Neuronal stem cell (in vitro differentiated cells): ENCODE measurements around the gene PLAC1.

ENCODE experiments used
- DNase-seq: peaks from one replicate; pipeline ENCODE4 v3.0.0-alpha.2; 2013; ENCODE audit warnings: low spot score
- H2AFZ ChIP-seq: one replicate; pipeline ENCODE4 v1.6.1; 2013; ENCODE audit warnings: mild to moderate bottlenecking, low read length, inconsistent platforms
- H2AK5ac ChIP-seq: 2 replicates; pipeline ENCODE4 v1.6.1; 2013; ENCODE audit warnings: low read depth, mild to moderate bottlenecking, inconsistent platforms, low read length, moderate library complexity, mixed read lengths
- H2BK120ac ChIP-seq: 2 replicates; pipeline ENCODE4 v1.6.1; 2013; ENCODE audit warnings: low read depth, mild to moderate bottlenecking, inconsistent platforms, low read length, moderate library complexity, mixed read lengths
- H2BK12ac ChIP-seq: one replicate; pipeline ENCODE4 v1.6.1; 2013; ENCODE audit warnings: low read length, inconsistent platforms
- H2BK15ac ChIP-seq: 2 replicates; pipeline ENCODE4 v1.6.1; 2013; ENCODE audit warnings: mild to moderate bottlenecking, low read length, inconsistent platforms, mixed read lengths
- H2BK5ac ChIP-seq: one replicate; pipeline ENCODE4 v1.6.1; 2013; ENCODE audit warnings: inconsistent platforms, mild to moderate bottlenecking, low read length, moderate library complexity
- H3K14ac ChIP-seq: one replicate; pipeline ENCODE4 v1.6.1; 2013; ENCODE audit warnings: low read length, inconsistent platforms
- H3K18ac ChIP-seq: 2 replicates; pipeline ENCODE4 v1.6.1; 2013; ENCODE audit warnings: low read length, inconsistent platforms
- H3K23ac ChIP-seq: 2 replicates; pipeline ENCODE4 v1.6.1; 2013; ENCODE audit warnings: low read depth, mild to moderate bottlenecking, mixed read lengths, low read length, inconsistent platforms; ENCODE audit not compliant: poor library complexity
- H3K27ac ChIP-seq: replicated peaks from 3 replicates; pipeline ENCODE4 v1.5.1; 2013; ENCODE audit warnings: low read length, inconsistent platforms
- H3K27me3 ChIP-seq, 3 experiments: 2 replicates each; pipeline ENCODE4 v1.6.1; 2013; ENCODE audit warnings: low read length in 3 of 3, mild to moderate bottlenecking in 2 of 3, inconsistent platforms in 1 of 3, low read depth in 1 of 3, mixed read lengths in 1 of 3, moderate library complexity in 1 of 3; ENCODE audit not compliant: control insufficient read depth in 3 of 3, insufficient read depth in 3 of 3
- H3K36me3 ChIP-seq, 2 donors: replicated peaks in 1 of 2; 2 replicates each; pipeline ENCODE4 v1.6.1; 2013; ENCODE audit warnings: low read length in 2 of 2; ENCODE audit not compliant: control insufficient read depth in 2 of 2, insufficient read depth in 2 of 2
- H3K4ac ChIP-seq: 2 replicates; pipeline ENCODE4 v1.6.1; 2013; ENCODE audit warnings: inconsistent platforms, mild to moderate bottlenecking, low read length, moderate library complexity
- H3K4me1 ChIP-seq, 2 donors: 1 replicate in 1 of 2; 2 replicates in 1 of 2; pipeline ENCODE4 v1.6.1; 2013; ENCODE audit warnings: low read length in 2 of 2, low read depth in 1 of 2; ENCODE audit not compliant: control insufficient read depth in 2 of 2, insufficient read depth in 1 of 2
- H3K4me2 ChIP-seq: one replicate; pipeline ENCODE4 v1.6.1; 2013; ENCODE audit warnings: mild to moderate bottlenecking, low read length, inconsistent platforms; ENCODE audit not compliant: insufficient read depth, poor library complexity, severe bottlenecking
- H3K4me3 ChIP-seq, 2 donors: 2 replicates each; pipeline ENCODE4 v1.5.1; 2013; ENCODE audit warnings: low read length in 2 of 2, mild to moderate bottlenecking in 2 of 2, inconsistent platforms in 1 of 2, moderate library complexity in 1 of 2
- H3K79me1 ChIP-seq: one replicate; pipeline ENCODE4 v1.6.1; 2013; ENCODE audit warnings: low read depth, mild to moderate bottlenecking, inconsistent platforms, low read length, moderate library complexity
- H3K9ac ChIP-seq: one replicate; pipeline ENCODE4 v1.6.1; 2013; ENCODE audit warnings: mild to moderate bottlenecking, low read depth, low read length, inconsistent platforms; ENCODE audit not compliant: poor library complexity
- H3K9me3 ChIP-seq, 2 donors: replicated peaks in 1 of 2; 2 replicates each; pipeline versions ENCODE3 to v1.6.1; 2013; ENCODE audit warnings: low read length in 2 of 2, mild to moderate bottlenecking in 2 of 2, inconsistent platforms in 1 of 2, low read depth in 1 of 2, mixed read lengths in 1 of 2, moderate library complexity in 1 of 2; ENCODE audit not compliant: control insufficient read depth in 2 of 2, insufficient read depth in 1 of 2
- H4K8ac ChIP-seq: one replicate; pipeline ENCODE4 v1.6.1; 2013; ENCODE audit warnings: low read depth, mild to moderate bottlenecking, inconsistent platforms, low read length, moderate library complexity
- H4K91ac ChIP-seq: one replicate; pipeline ENCODE4 v1.6.1; 2013; ENCODE audit warnings: low read length, low read depth, mild to moderate bottlenecking, inconsistent platforms; ENCODE audit not compliant: poor library complexity
- WGBS, 2 donors: extraction: QIAGEN DNeasy Blood & Tissue Kit; methylation state at CpG; one replicate each; pipeline ENCODE4 v1.1.7; 2013; ENCODE audit warnings: missing lambda C conversion rate in 2 of 2, mixed read lengths in 1 of 2; ENCODE audit not compliant: insufficient read length in 2 of 2, insufficient replicate concordance in 1 of 2; ENCODE audit errors: extremely low coverage in 2 of 2; 5-methylcytosine and 5-hydroxymethylcytosine counted together

PLAC1 gene

DNA sequence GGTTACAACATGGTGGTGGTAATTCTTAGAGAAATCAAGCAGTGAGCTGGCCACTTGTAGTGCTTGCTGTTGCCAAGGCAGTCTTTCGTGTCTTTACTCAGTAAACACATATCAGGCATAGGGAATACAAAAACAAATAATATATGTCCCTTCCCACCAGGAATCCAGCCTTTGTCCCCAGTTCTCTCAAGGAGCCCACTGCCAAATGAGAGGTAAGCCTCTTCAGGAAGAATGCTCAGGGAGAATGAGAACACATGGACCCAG is 421 bp upstream of the PLAC1 start:
- H3K27me3 ChIP-seq: peaks cover 0 to 11% (median 0%) of the 10 kb centered on the region in 3 experiments
- no peak overlapping the region for H2AFZ ChIP-seq
- WGBS, 2 donors: no CpG with 5 or more reads among the region's 1 CpG
- no peak overlapping the region for H3K18ac ChIP-seq
- H3K14ac ChIP-seq: no peak overlapping the region
- no peaks in the 10 kb centered on the region for H3K9me3 ChIP-seq
- H3K4me1 ChIP-seq: no peaks in the 10 kb centered on the region
- H2AK5ac ChIP-seq: no peak overlapping the region
- H3K79me1 ChIP-seq: no peaks in the 10 kb centered on the region
- no peak overlapping the region for H2BK12ac ChIP-seq
- no peak for DNase-seq
- no peak overlapping the region for H3K27ac ChIP-seq
- H2BK15ac ChIP-seq: no peak overlapping the region
- H3K4me3 ChIP-seq: no peak overlapping the region
- no peak overlapping the region for H3K4ac ChIP-seq
- no peak overlapping the region for H3K4me2 ChIP-seq
- H2BK120ac ChIP-seq: no peak overlapping the region
- no peak overlapping the region for H3K23ac ChIP-seq
- H3K36me3 ChIP-seq: no peaks in the 10 kb centered on the region
- H3K9ac ChIP-seq: no peak overlapping the region
- no peak overlapping the region for H4K91ac ChIP-seq
- H4K8ac ChIP-seq: no peak overlapping the region
- no peak overlapping the region for H2BK5ac ChIP-seq

DNA sequence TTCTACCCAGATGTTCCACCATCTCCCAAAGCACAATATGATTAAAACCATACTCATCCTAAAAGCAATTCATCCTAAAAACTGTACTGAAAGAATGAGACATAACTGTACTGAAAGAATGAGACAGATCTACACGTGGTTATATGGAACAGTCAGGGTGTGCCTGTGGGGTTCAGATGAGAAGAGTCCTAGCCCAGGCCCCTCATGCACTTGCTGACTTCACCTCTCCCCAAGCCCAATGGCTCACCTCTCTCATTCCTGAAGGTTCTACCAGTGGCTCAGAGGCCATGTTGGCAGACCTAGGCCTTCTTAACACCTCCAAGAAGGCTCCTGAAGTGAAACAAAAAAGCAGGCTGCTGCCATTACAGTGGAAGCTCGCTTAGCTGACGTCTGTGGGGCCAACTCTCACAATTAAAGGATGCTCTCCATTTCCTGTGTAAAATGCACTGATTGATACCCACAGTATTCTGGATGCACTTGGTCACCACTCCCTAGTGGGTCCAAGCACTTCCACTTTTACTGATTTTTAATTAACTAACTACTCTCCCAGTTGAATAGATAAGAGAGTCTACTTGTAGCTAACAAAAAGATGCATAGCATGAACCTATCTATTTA is 3.8 kb downstream of the PLAC1 start:
- no peak overlapping the region for H3K4ac ChIP-seq
- no peaks in the 10 kb centered on the region for H3K9me3 ChIP-seq
- H3K23ac ChIP-seq: no peak overlapping the region
- H3K18ac ChIP-seq: no peak overlapping the region
- no peak overlapping the region for H2BK15ac ChIP-seq
- H4K91ac ChIP-seq: no peak overlapping the region
- H2BK120ac ChIP-seq: no peak overlapping the region
- peaks cover 0 to 21% (median 0%) of the 10 kb centered on the region in 3 experiments for H3K27me3 ChIP-seq
- H3K9ac ChIP-seq: no peak overlapping the region
- H2AK5ac ChIP-seq: no peak overlapping the region
- H4K8ac ChIP-seq: no peak overlapping the region
- no peak for DNase-seq
- no peaks in the 10 kb centered on the region for H3K79me1 ChIP-seq
- H2BK5ac ChIP-seq: no peak overlapping the region
- H3K4me2 ChIP-seq: no peak overlapping the region
- WGBS, 2 donors: no CpG with 5 or more reads among the region's 3 CpGs
- no peak overlapping the region for H3K14ac ChIP-seq
- no peak overlapping the region for H2AFZ ChIP-seq
- H3K4me3 ChIP-seq: no peak overlapping the region
- no peaks in the 10 kb centered on the region for H3K36me3 ChIP-seq
- H3K4me1 ChIP-seq: no peaks in the 10 kb centered on the region
- H2BK12ac ChIP-seq: no peak overlapping the region
- H3K27ac ChIP-seq: no peak overlapping the region

DNA sequence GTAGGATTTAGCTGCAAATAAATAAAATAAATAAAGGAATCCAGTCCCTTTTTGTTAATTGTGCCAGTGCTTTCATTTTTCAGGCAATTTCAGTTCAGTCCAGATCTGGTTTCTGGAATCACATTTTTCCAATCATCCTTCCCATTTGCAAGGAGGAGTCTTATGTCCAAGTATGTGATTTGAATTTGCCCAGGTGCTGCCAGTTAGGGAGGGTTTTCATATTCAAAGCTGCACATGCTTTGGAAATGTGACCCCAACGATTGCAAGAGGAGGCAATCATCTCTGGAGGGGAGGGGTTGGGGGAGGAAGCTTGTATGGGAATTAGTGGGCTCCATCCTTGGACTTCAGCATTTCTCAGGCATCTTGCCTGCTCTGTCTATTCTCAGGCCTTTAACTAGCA is 4.4 kb downstream of the PLAC1 start:
- Histone ChIP-seq H3K23ac (no peak overlapping the region), H2BK15ac (no peak overlapping the region), H2AFZ (no peak overlapping the region), H4K8ac (no peak overlapping the region), H3K14ac (no peak overlapping the region), H3K4ac (no peak overlapping the region), H3K18ac (no peak overlapping the region), H3K79me1 (no peaks in the 10 kb centered on the region), H2AK5ac (no peak overlapping the region), H3K9ac (no peak overlapping the region), H3K4me2 (no peak overlapping the region), H3K4me3 (no peak overlapping the region), H3K9me3 (no peaks in the 10 kb centered on the region), H2BK120ac (no peak overlapping the region), H4K91ac (no peak overlapping the region), H3K36me3 (no peaks in the 10 kb centered on the region), H3K4me1 (no peaks in the 10 kb centered on the region), H2BK12ac (no peak overlapping the region), H3K27me3 (peaks cover 0 to 23% (median 0%) of the 10 kb centered on the region in 3 experiments), H3K27ac (no peak overlapping the region), H2BK5ac (no peak overlapping the region)
- no peak for DNase-seq
- WGBS, 2 donors: no CpG with 5 or more reads among the region's 1 CpG

DNA sequence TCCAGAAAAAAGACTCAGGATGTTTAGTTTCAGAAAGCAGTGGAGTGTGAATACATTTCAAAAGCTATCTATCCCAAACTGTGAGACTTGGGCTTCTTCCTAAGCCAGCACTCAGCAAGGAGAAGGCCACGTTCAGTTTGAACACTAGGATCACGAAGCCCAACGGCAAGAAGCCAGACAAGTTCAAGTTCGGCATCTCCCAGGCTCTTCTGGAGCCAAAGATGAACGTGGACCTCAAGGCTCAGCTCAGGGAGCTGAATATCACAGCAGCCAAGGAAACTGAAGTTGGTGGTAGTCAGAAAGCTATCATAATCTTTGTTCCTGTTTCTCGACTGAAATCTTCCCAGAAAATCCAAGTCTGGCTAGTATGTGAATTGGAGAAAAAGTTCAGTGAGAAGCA is 7.6 kb downstream of the PLAC1 start:
- DNase-seq: no peak
- no peak overlapping the region for H3K9ac ChIP-seq
- no peak overlapping the region for H2BK5ac ChIP-seq
- no CpG with 5 or more reads among the region's 6 CpGs for WGBS, 2 donors
- H3K14ac ChIP-seq: no peak overlapping the region
- no peak overlapping the region for H2BK15ac ChIP-seq
- H3K4ac ChIP-seq: no peak overlapping the region
- H3K4me3 ChIP-seq: no peak overlapping the region
- H3K79me1 ChIP-seq: no peaks in the 10 kb centered on the region
- no peak overlapping the region for H3K18ac ChIP-seq
- peaks cover 0 to 27% (median 0%) of the 10 kb centered on the region in 3 experiments for H3K27me3 ChIP-seq
- no peak overlapping the region for H3K4me2 ChIP-seq
- H2AK5ac ChIP-seq: no peak overlapping the region
- no peaks in the 10 kb centered on the region for H3K36me3 ChIP-seq
- H3K23ac ChIP-seq: no peak overlapping the region
- no peak overlapping the region for H4K8ac ChIP-seq
- H4K91ac ChIP-seq: no peak overlapping the region
- no peaks in the 10 kb centered on the region for H3K4me1 ChIP-seq
- H2AFZ ChIP-seq: no peak overlapping the region
- H2BK120ac ChIP-seq: no peak overlapping the region
- no peak overlapping the region for H2BK12ac ChIP-seq
- H3K9me3 ChIP-seq: no peaks in the 10 kb centered on the region
- no peak overlapping the region for H3K27ac ChIP-seq
